ENCODE data around the gene TFEB. TPM values are rescaled to one million over a fixed set of nuclear protein-coding genes. Genes with fewer than 3 reads are reported as not detected.

The TFEB gene
- total RNA-seq, 1 donor from 2014 or later = 37.8 TPM

- intact Hi-C loops (cut with DNase I) = no loop called here
- DNase-seq (ENCODE audit: extremely low spot score in 2 of 2) = no peak
These were observed 71.1 kb downstream of the TFEB start for GRCh38 chr6:41664271-41664670.

DNA sequence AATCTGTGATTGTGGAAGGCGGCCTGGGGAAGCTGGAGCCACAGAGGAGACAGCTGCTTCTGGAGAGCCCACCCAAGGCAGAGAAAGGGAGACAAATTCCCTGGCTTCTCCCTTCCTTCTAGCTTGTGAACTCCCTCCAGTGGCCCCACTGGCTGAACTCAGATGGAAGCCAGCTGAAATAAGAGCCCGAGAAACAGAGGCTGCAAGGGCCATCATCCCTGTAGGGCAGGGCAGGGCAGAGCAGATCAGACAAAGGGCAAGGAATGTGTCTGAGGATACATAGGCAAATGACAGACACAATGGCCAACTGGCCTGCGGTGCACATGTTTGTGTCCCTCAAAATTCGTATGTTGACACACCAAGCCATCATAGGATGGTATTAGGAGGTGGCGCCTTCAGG, 71.8 kb downstream of the TFEB start:
- Histone ChIP-seq H3K4me3 (no peak overlapping the region), H3K9me3 (no peaks in the 10 kb centered on the region), H3K36me3 (no peaks in the 10 kb centered on the region), H3K27me3 (no peaks in the 10 kb centered on the region), H3K4me1 (no peaks in the 10 kb centered on the region), H3K27ac (no peak overlapping the region)
- TF ChIP-seq CTCF (IDR thresholded peaks at IDR 0.05) = no peak
- no peak for TF ChIP-seq POLR2A (IDR thresholded peaks at IDR 0.05)
- TF ChIP-seq POLR2AphosphoS5 (IDR thresholded peaks at IDR 0.05; ENCODE audit: insufficient read depth in 1 of 2, low read depth in 1 of 2) = no peak
- no peak for DNase-seq (ENCODE audit: extremely low spot score in 2 of 2)
- intact Hi-C loops (cut with DNase I) = no loop called here

More at GRCh38 chr6:41664271-41664670, 71.1 kb downstream of the TFEB start:
- Histone ChIP-seq H3K36me3 (no peaks in the 10 kb centered on the region), H3K4me3 (no peak overlapping the region), H3K27ac (no peak overlapping the region), H3K9me3 (no peaks in the 10 kb centered on the region), H3K4me1 (no peaks in the 10 kb centered on the region), H3K27me3 (no peaks in the 10 kb centered on the region)
- TF ChIP-seq POLR2A (IDR thresholded peaks at IDR 0.05) = no peak
- no peak for TF ChIP-seq CTCF (IDR thresholded peaks at IDR 0.05)
- TF ChIP-seq POLR2AphosphoS5 (IDR thresholded peaks at IDR 0.05; ENCODE audit: insufficient read depth in 1 of 2, low read depth in 1 of 2) = no peak

- Histone ChIP-seq H3K27me3 (no peaks in the 10 kb centered on the region), H3K36me3 (no peaks in the 10 kb centered on the region), H3K4me1 (no peaks in the 10 kb centered on the region), H3K9me3 (no peaks in the 10 kb centered on the region), H3K4me3 (no peak overlapping the region), H3K27ac (no peak overlapping the region)
- DNase-seq (ENCODE audit: extremely low spot score in 2 of 2) = no peak
- intact Hi-C loops (cut with DNase I) = no loop called here
- TF ChIP-seq POLR2A (IDR thresholded peaks at IDR 0.05) (no peak), POLR2AphosphoS5 (IDR thresholded peaks at IDR 0.05; ENCODE audit: insufficient read depth in 1 of 2, low read depth in 1 of 2) (no peak), CTCF (IDR thresholded peaks at IDR 0.05) (no peak)
These were observed 75.5 kb downstream of the TFEB start for GRCh38 chr6:41659935-41660334.

DNA sequence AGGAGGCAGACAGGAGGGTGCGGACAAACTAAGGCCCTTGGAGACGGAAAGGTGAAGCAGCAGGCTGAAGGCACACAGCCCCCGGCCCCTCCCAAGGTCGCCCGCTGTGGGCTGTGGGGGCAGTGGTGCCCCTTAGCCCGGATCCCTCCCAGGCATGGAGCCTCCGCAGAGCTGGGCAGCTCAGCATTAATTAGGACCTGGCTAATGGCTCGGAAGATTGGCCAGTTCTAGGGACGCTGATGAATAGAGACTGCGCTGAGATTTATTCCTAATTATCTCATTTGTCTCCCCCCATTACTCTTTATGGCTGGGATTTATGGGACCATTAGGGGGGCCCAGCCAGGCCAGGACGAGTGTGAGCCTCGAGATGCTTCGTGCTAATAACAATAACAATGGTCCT, 76.8 kb downstream of the TFEB start:
- no peaks in the 10 kb centered on the region for H3K9me3 ChIP-seq
- intact Hi-C loops (cut with DNase I) = no loop called here
- no peak for TF ChIP-seq CTCF (IDR thresholded peaks at IDR 0.05)
- no peak overlapping the region for H3K27ac ChIP-seq
- H3K4me3 ChIP-seq = no peak overlapping the region
- no peaks in the 10 kb centered on the region for H3K27me3 ChIP-seq
- DNase-seq (ENCODE audit: extremely low spot score in 2 of 2) = no peak
- no peaks in the 10 kb centered on the region for H3K36me3 ChIP-seq
- H3K4me1 ChIP-seq = no peaks in the 10 kb centered on the region

GRCh38 chr6:41657131-41658094, 78.0 kb downstream of the TFEB start:
- intact Hi-C loops (cut with DNase I) = no loop called here
- no peaks in the 10 kb centered on the region for H3K36me3 ChIP-seq
- TF ChIP-seq POLR2A (IDR thresholded peaks at IDR 0.05) (no peak), POLR2AphosphoS5 (IDR thresholded peaks at IDR 0.05; ENCODE audit: insufficient read depth in 1 of 2, low read depth in 1 of 2) (no peak), CTCF (IDR thresholded peaks at IDR 0.05) (no peak)
- DNase-seq (ENCODE audit: extremely low spot score in 2 of 2) = no peak
- no peak overlapping the region for H3K4me3 ChIP-seq
- H3K9me3 ChIP-seq = no peaks in the 10 kb centered on the region
- no peak overlapping the region for H3K27ac ChIP-seq
- no peaks in the 10 kb centered on the region for H3K27me3 ChIP-seq
- H3K4me1 ChIP-seq = no peaks in the 10 kb centered on the region
